SU-DHL-6 (cell line): ENCODE data around the gene TMEM14C.

Experiments used
- H2AFZ ChIP-seq: fragments of 200-600 bp; sonication (generic); 2 replicates; pipeline ENCODE4 v1.6.1; 2014; ENCODE audit warnings: low read depth, mild to moderate bottlenecking, moderate library complexity, mixed read lengths, antibody characterized with exemption, low read length; ENCODE audit not compliant: severe bottlenecking
- H3F3A ChIP-seq: fragments of 200-600 bp; shearing (Covaris generic); 2 replicates; pipeline ENCODE4 v1.6.0; 2016; ENCODE audit warnings: antibody characterized with exemption, mild to moderate bottlenecking; ENCODE audit not compliant: insufficient read depth
- H3K27ac ChIP-seq: fragments of 200-600 bp; sonication (generic); 2 replicates; pipeline ENCODE4 v1.5.1; 2016; ENCODE audit warnings: low read depth, mild to moderate bottlenecking, low read length, moderate library complexity, mixed read lengths
- H3K27me3 ChIP-seq: fragments of 200-600 bp; sonication (generic), shearing (Covaris generic); 2 replicates; pipeline ENCODE4 v1.6.0; 2014; ENCODE audit warnings: mild to moderate bottlenecking, low read length
- H3K36me3 ChIP-seq: fragments of 200-600 bp; sonication (generic); 2 replicates; pipeline ENCODE4 v1.6.1; 2014; ENCODE audit warnings: mild to moderate bottlenecking, low read length, mixed read lengths
- H3K4me2 ChIP-seq: fragments of 300-600, 200-600 bp; shearing (Covaris generic), sonication (generic); 2 replicates; pipeline ENCODE4 v1.6.0; 2014; ENCODE audit warnings: low read length, low read depth, mild to moderate bottlenecking; ENCODE audit not compliant: poor library complexity, severe bottlenecking
- H3K4me3 ChIP-seq: fragments of 200-600 bp; sonication (generic); 2 replicates; pipeline ENCODE4 v1.5.1; 2014; ENCODE audit warnings: antibody characterized with exemption, low read length, mild to moderate bottlenecking, mixed read lengths; ENCODE audit not compliant: insufficient read depth, poor library complexity, severe bottlenecking
- H3K79me2 ChIP-seq: fragments of 200-600 bp; sonication (generic); 2 replicates; pipeline ENCODE4 v1.6.1; 2014; ENCODE audit warnings: mild to moderate bottlenecking, low read length, moderate library complexity; ENCODE audit not compliant: insufficient read depth
- H3K9ac ChIP-seq: fragments of 200-600 bp; sonication (generic); 2 replicates; pipeline ENCODE4 v1.7.0; 2014; ENCODE audit warnings: mild to moderate bottlenecking, low read length
- H3K9me2 ChIP-seq: fragments of 200-600 bp; sonication (generic); replicated peaks from 2 replicates; pipeline ENCODE4 v1.6.1; 2014; ENCODE audit warnings: low read length; ENCODE audit not compliant: insufficient read depth
- H3K9me3 ChIP-seq: fragments of 200-600 bp; sonication (generic); 2 replicates; pipeline ENCODE4 v1.6.1; 2014; ENCODE audit warnings: low read length, mixed read lengths; ENCODE audit not compliant: insufficient read depth
- H4K20me1 ChIP-seq: fragments of 200-600 bp; sonication (generic); 2 replicates; pipeline ENCODE4 v1.6.1; 2014; ENCODE audit warnings: low read depth, mild to moderate bottlenecking, antibody characterized with exemption, low read length, moderate library complexity, mixed read lengths
- CTCF ChIP-seq: fragments of 200-600 bp; sonication (generic); IDR thresholded peaks from one replicate; pipeline ENCODE4 v1.5.1; 2017; ENCODE audit warnings: antibody characterized with exemption, mild to moderate bottlenecking, low read length, moderate library complexity; ENCODE audit not compliant: insufficient read depth, poor library complexity, severe bottlenecking
- EZH2phosphoT487 ChIP-seq: fragments of 200-600 bp; sonication (generic), shearing (Covaris generic); conservative IDR thresholded peaks from 2 replicates; pipeline ENCODE4 v1.6.1; 2018; ENCODE audit warnings: mild to moderate bottlenecking, antibody characterized with exemption, low read length, moderate library complexity, mixed read lengths

The TMEM14C gene

DNA sequence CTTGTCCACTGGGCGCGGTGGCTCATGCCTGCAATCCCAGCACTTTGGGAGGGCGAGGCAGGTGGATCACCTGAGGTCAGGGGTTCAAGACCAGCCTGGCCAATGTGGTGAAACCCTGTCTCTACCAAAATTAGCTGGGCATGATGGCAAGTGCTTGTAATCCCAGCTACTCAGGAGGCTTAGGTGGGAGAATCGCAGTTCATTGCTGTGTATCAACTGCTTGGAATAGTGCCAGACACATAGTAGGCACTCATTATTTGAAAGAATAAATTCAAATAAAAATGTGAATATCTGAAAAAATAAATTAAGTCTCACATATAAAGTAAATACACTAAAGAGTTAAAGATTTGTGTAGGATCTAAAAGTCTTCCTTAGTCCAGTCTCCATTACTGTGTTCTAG lies 26.2 kb upstream of the TMEM14C start:
- no peaks in the 10 kb centered on the region for H4K20me1 ChIP-seq
- H3K4me2 ChIP-seq = peak overlapping the region; percentile 72
- H3K9me2 ChIP-seq = no peaks in the 10 kb centered on the region
- H3K27me3 ChIP-seq = no peaks in the 10 kb centered on the region
- peaks cover 23% of the 10 kb centered on the region for H3F3A ChIP-seq
- peaks cover 17% of the 10 kb centered on the region for H3K36me3 ChIP-seq
- H3K9ac ChIP-seq = peak overlapping the region; percentile 82
- no peak overlapping the region for H2AFZ ChIP-seq
- no peaks in the 10 kb centered on the region for H3K9me3 ChIP-seq
- no peak for TF ChIP-seq EZH2phosphoT487
- TF ChIP-seq CTCF = no peak
- no peak overlapping the region for H3K27ac ChIP-seq
- peaks cover 71% of the 10 kb centered on the region for H3K79me2 ChIP-seq
- H3K4me3 ChIP-seq = peak overlapping the region; percentile 97

GRCh38 chr6:10713962-10714361 lies 8.9 kb upstream of the TMEM14C start:
- Histone ChIP-seq H2AFZ (no peak overlapping the region), H3K36me3 (peaks cover 21% of the 10 kb centered on the region; the same call in 1 of the 2 replicates), H3K27me3 (no peaks in the 10 kb centered on the region), H3K9me2 (no peaks in the 10 kb centered on the region), H3K79me2 (no peaks in the 10 kb centered on the region), H3K27ac (no peak overlapping the region), H3K9ac (no peak overlapping the region), H3K4me2 (no peak overlapping the region), H3F3A (peaks cover 11% of the 10 kb centered on the region), H3K4me3 (no peak overlapping the region), H4K20me1 (no peaks in the 10 kb centered on the region), H3K9me3 (peaks cover 14% of the 10 kb centered on the region)
- TF ChIP-seq EZH2phosphoT487 = no peak
- TF ChIP-seq CTCF = no peak

DNA sequence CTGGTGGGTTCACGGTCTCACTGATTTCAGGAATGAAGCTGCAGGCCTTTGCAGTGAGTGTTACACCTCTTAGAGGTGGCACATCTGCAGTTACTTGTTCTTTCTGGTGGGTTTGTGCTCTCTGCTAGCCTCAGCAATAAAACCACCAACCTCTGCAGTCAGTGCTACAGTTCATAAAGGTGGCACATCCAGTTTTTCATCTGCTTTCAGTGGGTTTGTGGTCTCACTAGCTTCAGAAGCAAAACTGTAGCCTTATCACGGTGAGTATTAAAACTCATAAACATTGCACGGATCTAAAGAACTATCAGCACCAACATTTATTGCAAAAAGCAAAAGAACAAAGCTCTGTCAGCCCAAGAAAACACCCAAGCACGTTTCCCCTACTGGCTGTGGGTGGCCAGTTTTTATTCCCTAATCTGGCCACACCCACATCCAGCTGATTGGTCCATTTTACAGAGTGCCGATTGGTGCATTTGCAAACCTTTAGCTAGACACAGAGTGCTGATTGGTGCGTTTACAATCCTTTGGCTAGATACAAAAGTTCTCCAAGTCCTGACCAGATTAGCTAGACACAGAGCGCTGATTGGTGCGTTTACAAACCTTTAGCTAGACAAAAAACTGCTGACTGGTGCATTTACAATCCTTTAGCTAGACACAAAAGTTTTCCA lies 3.4 kb upstream of the TMEM14C start:
- Histone ChIP-seq H3K79me2 (0 out of 2 replicates have a peak, but pooled peaks cover 12% of the 10 kb centered on the region), H3K9ac (no peak overlapping the region), H3K4me3 (no peak overlapping the region), H3K36me3 (0 out of 2 replicates have a peak, but pooled peaks cover 3% of the 10 kb centered on the region), H3K27ac (no peak overlapping the region), H3K9me3 (peaks cover 29% of the 10 kb centered on the region), H3K27me3 (no peaks in the 10 kb centered on the region), H4K20me1 (no peaks in the 10 kb centered on the region), H2AFZ (no peak overlapping the region), H3K9me2 (no peaks in the 10 kb centered on the region), H3F3A (peaks cover 23% of the 10 kb centered on the region), H3K4me2 (peak overlapping the region; percentile 39)
- TF ChIP-seq CTCF (no peak), EZH2phosphoT487 (no peak)
